ENCODE data around the gene GSTM5.

GRCh38 chr1:109668123-109668775, 43.8 kb upstream of the GSTM5 start:
- no peak for TF ChIP-seq CTCF (IDR thresholded peaks at IDR 0.05)
- no peak for TF ChIP-seq POLR2A (IDR thresholded peaks at IDR 0.05)
- no peak for TF ChIP-seq POLR2AphosphoS5 (IDR thresholded peaks at IDR 0.05)

All from prostate gland (tissue), 2 donors.